ENCODE results near the gene FNIP1. TPM values are rescaled to one million over a fixed set of nuclear protein-coding genes. Genes with fewer than 3 reads are reported as not detected.

FNIP1 gene
- total RNA-seq, 4 donors from 2014 or later = 24.3 to 54.9 (median 40.8) TPM

DNA sequence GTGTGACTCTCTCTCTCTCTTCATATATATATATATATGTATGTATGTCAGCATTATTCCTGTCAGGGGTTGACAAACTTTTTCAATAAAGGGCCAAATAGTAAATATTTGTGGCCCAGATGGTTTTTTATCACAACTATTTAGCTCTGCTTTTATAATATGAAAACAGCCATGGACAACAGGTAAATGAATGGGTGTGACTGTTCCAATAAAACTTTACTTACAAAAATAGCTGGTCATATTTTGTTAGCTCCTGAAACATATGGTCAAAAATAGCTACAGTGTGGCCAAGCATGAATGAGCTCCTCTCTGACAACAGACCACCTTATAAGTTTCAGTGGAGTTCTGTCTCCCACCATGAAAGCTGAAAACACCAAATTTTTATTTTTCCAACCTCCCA, 183.4 kb downstream of the FNIP1 start:
- Histone ChIP-seq H3K9me3 (no peaks in the 10 kb centered on the region), H3K27ac (no peak overlapping the region), H3K27me3 (no peaks in the 10 kb centered on the region), H3K4me1 (peaks cover 0 to 10% (median 4%) of the 10 kb centered on the region in 4 donors), H3K36me3 (no peaks in the 10 kb centered on the region), H3K4me3 (no peak overlapping the region)
- intact Hi-C loops (cut with DNase I; ENCODE audit: low total_unique reads) = no loop called here
- in situ Hi-C loops (cut with MboI; ENCODE audit: low pct_ligation_motif_present in 1 of 4, low pct_unique_long_range_greater_than_20kb in 1 of 4, low sequenced_read_pairs in 3 of 4) = no loop called here
- no peak for DNase-seq
- TF ChIP-seq POLR2A (IDR thresholded peaks at IDR 0.05) (no peak), EP300 (IDR thresholded peaks at IDR 0.05; ENCODE audit: low read depth) (no peak), POLR2AphosphoS5 (IDR thresholded peaks at IDR 0.05) (no peak)
- TF ChIP-seq, protein P1, sequence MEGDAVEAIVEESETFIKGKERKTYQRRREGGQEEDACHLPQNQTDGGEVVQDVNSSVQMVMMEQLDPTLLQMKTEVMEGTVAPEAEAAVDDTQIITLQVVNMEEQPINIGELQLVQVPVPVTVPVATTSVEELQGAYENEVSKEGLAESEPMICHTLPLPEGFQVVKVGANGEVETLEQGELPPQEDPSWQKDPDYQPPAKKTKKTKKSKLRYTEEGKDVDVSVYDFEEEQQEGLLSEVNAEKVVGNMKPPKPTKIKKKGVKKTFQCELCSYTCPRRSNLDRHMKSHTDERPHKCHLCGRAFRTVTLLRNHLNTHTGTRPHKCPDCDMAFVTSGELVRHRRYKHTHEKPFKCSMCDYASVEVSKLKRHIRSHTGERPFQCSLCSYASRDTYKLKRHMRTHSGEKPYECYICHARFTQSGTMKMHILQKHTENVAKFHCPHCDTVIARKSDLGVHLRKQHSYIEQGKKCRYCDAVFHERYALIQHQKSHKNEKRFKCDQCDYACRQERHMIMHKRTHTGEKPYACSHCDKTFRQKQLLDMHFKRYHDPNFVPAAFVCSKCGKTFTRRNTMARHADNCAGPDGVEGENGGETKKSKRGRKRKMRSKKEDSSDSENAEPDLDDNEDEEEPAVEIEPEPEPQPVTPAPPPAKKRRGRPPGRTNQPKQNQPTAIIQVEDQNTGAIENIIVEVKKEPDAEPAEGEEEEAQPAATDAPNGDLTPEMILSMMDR (IDR thresholded peaks at IDR 0.05) = no peak

DNA sequence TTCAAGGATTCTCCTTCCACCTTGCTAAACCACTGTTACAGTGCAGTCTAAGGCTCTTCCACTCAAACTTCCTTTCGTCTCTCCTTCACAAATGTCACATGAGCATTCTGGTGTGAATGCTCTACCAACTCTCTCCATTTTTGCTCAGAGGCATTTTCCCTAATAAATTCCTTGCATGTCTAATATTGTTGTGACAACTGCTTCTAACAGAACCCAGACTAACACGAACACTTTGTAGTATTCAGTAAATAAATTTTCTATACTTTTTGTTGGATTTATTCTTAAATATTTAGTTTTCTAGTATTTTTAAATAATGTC, 185.8 kb downstream of the FNIP1 start:
- no peaks in the 10 kb centered on the region for H3K9me3 ChIP-seq
- no peak overlapping the region for H3K4me3 ChIP-seq
- H3K36me3 ChIP-seq = no peaks in the 10 kb centered on the region
- H3K4me1 ChIP-seq = peaks cover 0 to 7% (median 2%) of the 10 kb centered on the region in 4 donors
- WGBS, 2 donors (ENCODE audit: low coverage in 1 of 2) = 88 to 100% methylated on average over 2 of the region's 2 CpGs
- H3K27me3 ChIP-seq = no peaks in the 10 kb centered on the region
- H3K27ac ChIP-seq = no peak overlapping the region
- intact Hi-C loops (cut with DNase I; ENCODE audit: low total_unique reads) = no loop called here
- TF ChIP-seq EP300 (IDR thresholded peaks at IDR 0.05; ENCODE audit: low read depth) (no peak), POLR2A (IDR thresholded peaks at IDR 0.05) (no peak), POLR2AphosphoS5 (IDR thresholded peaks at IDR 0.05) (no peak)
- TF ChIP-seq, protein P1 (IDR thresholded peaks at IDR 0.05) = no peak
- in situ Hi-C loops (cut with MboI; ENCODE audit: low pct_ligation_motif_present in 1 of 4, low pct_unique_long_range_greater_than_20kb in 1 of 4, low sequenced_read_pairs in 3 of 4) = no loop called here
- no peak for DNase-seq

DNA sequence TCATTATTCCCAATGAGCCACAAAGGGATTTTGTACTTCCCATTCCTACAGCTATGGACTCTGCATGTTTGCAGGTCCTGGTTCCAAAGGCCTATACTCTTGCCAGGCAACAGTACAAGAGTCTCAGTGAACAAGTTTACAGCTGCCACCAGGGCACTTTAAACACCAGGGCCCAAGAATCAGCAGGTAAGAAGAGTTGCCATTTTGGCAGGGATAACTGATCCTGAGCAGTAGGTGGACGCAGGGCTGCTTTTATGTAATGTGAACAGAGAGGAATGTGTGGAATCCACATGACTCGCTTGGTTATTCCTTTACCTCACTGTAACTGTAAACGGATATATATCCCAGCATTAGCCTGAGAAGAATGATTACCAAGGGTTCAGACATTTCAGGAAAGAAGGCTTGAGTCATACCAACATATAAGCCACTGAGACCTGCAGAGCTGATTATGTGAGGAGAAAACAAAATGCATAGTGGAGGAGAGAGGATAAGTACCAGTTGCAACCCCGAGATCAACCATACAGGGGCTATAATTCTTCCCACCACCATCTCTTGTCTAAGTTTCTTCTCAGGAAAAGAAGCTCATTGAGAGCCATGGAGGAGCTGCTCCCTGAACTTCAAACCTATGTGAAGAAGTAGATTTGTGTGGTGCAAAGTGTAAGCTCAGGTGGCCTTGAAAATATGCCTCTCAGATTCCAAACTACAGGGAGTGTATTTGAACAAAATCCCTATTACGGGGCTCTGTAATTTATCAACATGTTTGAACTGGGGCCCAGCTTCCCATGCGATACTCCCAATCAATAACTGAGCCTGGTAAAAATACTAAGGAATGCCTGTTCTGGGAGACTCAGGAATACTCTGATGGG, 186.4 kb downstream of the FNIP1 start:
- H3K27ac ChIP-seq = no peak overlapping the region
- H3K27me3 ChIP-seq = no peaks in the 10 kb centered on the region
- intact Hi-C loops (cut with DNase I; ENCODE audit: low total_unique reads) = no loop called here
- H3K36me3 ChIP-seq = no peaks in the 10 kb centered on the region
- 88 to 91% methylated on average over 3 to 6 of the region's 6 CpGs for WGBS, 2 donors (ENCODE audit: low coverage in 1 of 2)
- H3K9me3 ChIP-seq = no peaks in the 10 kb centered on the region
- DNase-seq = no peak
- no peak overlapping the region for H3K4me3 ChIP-seq
- TF ChIP-seq POLR2AphosphoS5 (IDR thresholded peaks at IDR 0.05) = no peak
- TF ChIP-seq POLR2A (IDR thresholded peaks at IDR 0.05) = no peak
- no peak for TF ChIP-seq EP300 (IDR thresholded peaks at IDR 0.05; ENCODE audit: low read depth)
- TF ChIP-seq, protein P1 (IDR thresholded peaks at IDR 0.05) = no peak
- peaks cover 0 to 7% (median 2%) of the 10 kb centered on the region in 4 donors for H3K4me1 ChIP-seq
- in situ Hi-C loops (cut with MboI; ENCODE audit: low pct_ligation_motif_present in 1 of 4, low pct_unique_long_range_greater_than_20kb in 1 of 4, low sequenced_read_pairs in 3 of 4) = no loop called here

DNA sequence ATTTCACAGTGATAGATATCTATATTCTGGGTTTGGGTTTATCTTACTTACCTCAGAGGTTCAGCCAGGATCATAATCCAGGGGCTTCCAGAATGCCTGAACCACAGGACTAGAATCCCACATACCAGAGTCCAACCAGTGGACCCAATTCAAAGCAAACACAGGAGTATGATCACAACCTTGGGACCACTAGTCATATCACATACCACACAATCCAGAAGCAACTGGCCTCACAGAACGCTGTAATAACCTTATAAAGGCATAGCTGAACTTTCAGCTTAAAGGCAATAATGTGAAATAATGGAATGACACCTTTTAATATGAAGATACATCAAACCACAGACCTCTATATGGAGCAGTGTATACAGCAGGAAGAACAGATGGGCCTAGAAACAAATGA, 187.0 kb downstream of the FNIP1 start:
- no peak overlapping the region for H3K27ac ChIP-seq
- TF ChIP-seq POLR2A (IDR thresholded peaks at IDR 0.05) (no peak), EP300 (IDR thresholded peaks at IDR 0.05; ENCODE audit: low read depth) (no peak), POLR2AphosphoS5 (IDR thresholded peaks at IDR 0.05) (no peak)
- TF ChIP-seq, protein P1 (IDR thresholded peaks at IDR 0.05) = no peak
- in situ Hi-C loops (cut with MboI; ENCODE audit: low pct_ligation_motif_present in 1 of 4, low pct_unique_long_range_greater_than_20kb in 1 of 4, low sequenced_read_pairs in 3 of 4) = no loop called here
- peaks cover 0 to 7% (median 2%) of the 10 kb centered on the region in 4 donors for H3K4me1 ChIP-seq
- DNase-seq = no peak
- H3K27me3 ChIP-seq = no peaks in the 10 kb centered on the region
- no peak overlapping the region for H3K4me3 ChIP-seq
- H3K36me3 ChIP-seq = no peaks in the 10 kb centered on the region
- H3K9me3 ChIP-seq = no peaks in the 10 kb centered on the region
- WGBS, 2 donors (ENCODE audit: low coverage in 1 of 2) = 88% methylated on average over 1 of the region's 1 CpG; no CpG with 5 or more reads in 1 of the 2 donors
- intact Hi-C loops (cut with DNase I; ENCODE audit: low total_unique reads) = no loop called here

All from transverse colon (tissue), 4 donors.